Gastroesophageal sphincter (tissue), 4 donors: ENCODE results near the gene TIGAR. TPM values are rescaled to one million over a fixed set of nuclear protein-coding genes. Genes with fewer than 3 reads are reported as not detected.

Experiments
- ATAC-seq: fragments of 150-250 bp; one replicate; pipeline ENCODE4 v1.9.1; 2016; ENCODE audit warnings: mild to moderate bottlenecking, moderate library complexity
- H3K27ac ChIP-seq, 4 donors: fragments of 200-600 bp; sonication (generic) in 3 of 4; 1 replicate in 3 of 4; 2 replicates in 1 of 4; pipeline ENCODE4 v1.5.1; 2016 to 2019
- H3K27me3 ChIP-seq: fragments of 200-600 bp; sonication (generic); one replicate; pipeline ENCODE4 v1.5.1; 2019
- H3K36me3 ChIP-seq, 2 donors: fragments of 200-600 bp; sonication (generic); one replicate each; pipeline ENCODE4 v1.5.1; 2019; ENCODE audit warnings: control low read depth in 1 of 2
- H3K4me1 ChIP-seq, 3 donors: fragments of 200-600 bp; sonication (generic); 1 replicate in 2 of 3; 2 replicates in 1 of 3; pipeline ENCODE4 v1.5.1; 2016 to 2019; ENCODE audit warnings: control low read depth in 2 of 3
- H3K4me3 ChIP-seq, 2 donors: fragments of 200-600 bp; sonication (generic); one replicate each; pipeline ENCODE4 v1.5.1; 2019; ENCODE audit warnings: mild to moderate bottlenecking in 1 of 2, moderate library complexity in 1 of 2
- H3K9me3 ChIP-seq, 3 donors: fragments of 200-600 bp; sonication (generic); one replicate each; pipeline ENCODE4 v1.5.1; 2017 to 2019; ENCODE audit warnings: control low read depth in 2 of 3
- EP300 ChIP-seq: sonication (generic); formaldehyde crosslinking; IDR thresholded peaks from one replicate; pipeline ENCODE4 v1.6.1; 2017; ENCODE audit warnings: antibody characterized with exemption, mild to moderate bottlenecking
- POLR2A ChIP-seq, 2 donors: fragments of 450-650 bp; IDR thresholded peaks; one replicate each; pipeline ENCODE4 v1.6.1; 2017; ENCODE audit warnings: antibody characterized with exemption in 2 of 2, mild to moderate bottlenecking in 2 of 2, moderate library complexity in 1 of 2
- POLR2AphosphoS5 ChIP-seq: sonication (generic); formaldehyde crosslinking; IDR thresholded peaks from one replicate; pipeline ENCODE4 v1.6.1; 2017; ENCODE audit warnings: antibody characterized with exemption
- WGBS, 2 donors: methylation state at CpG; one replicate each; pipeline ENCODE4 v1.1.5; 2018; ENCODE audit warnings: low coverage in 1 of 2; 5-methylcytosine and 5-hydroxymethylcytosine counted together
- total RNA-seq, 4 donors: library from RNA; depleted of rRNA; stranded (reverse); fragments of >200 nt; gene quantifications; one replicate each; pipeline ENCODE4 v1.1.0, GENCODE V29; 2016
- TF ChIP-seq, protein P1 (sequence below), 4 experiments: fragments of 200-600 bp in 2 of 4; fragments of 450-650 bp in 2 of 4; sonication (generic) in 1 of 4; IDR thresholded peaks; one replicate each; pipeline ENCODE4 v1.5.1; 2017 to 2019; ENCODE audit warnings: antibody characterized with exemption in 4 of 4, mild to moderate bottlenecking in 2 of 4, moderate library complexity in 2 of 4

TIGAR gene
- total RNA-seq, 4 donors from 2014 or later, result 4.6 to 10.5 (median 8.5) TPM

DNA sequence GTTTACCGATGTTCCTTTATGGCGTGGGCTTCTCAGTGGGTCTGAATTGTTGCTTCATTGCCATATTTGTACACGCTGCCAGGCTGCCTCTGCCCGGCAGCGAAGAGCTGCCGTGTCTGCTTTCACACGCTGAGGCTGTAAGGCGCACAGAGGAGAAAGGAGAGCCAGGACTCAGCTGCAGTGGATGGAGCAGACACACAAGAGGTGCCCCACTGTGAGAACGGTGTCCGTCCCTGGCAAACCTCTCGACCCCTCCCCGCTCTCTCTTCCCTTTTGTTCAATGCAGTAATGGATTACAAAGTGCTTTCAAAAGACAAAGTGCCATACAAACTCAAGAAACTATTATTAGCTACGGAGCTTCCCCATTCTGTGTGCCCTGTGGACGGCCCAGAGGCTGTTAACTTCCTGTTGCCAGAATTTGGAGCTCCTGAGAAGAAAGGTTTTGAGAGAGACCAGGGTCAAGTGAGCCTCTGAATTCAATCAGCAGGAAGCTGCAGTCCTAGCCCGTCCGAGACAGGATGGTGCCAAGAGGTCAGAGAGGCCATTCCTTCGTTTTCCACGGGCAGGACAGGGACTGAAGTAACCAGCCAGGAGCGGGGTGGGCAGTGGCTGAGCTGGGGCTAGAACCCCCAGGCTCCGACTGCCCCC, 31.7 kb upstream of the TIGAR start:
- peak; percentile 40 for ATAC-seq
- WGBS, 2 donors, result 36 to 46% methylated on average over 8 to 10 of the region's 20 CpGs
- Histone ChIP-seq H3K27ac (peak overlapping the region in 3 of 4 donors; percentile 65 to 76 (median 74)), H3K27me3 (no peaks in the 10 kb centered on the region), H3K9me3 (no peaks in the 10 kb centered on the region), H3K4me1 (peaks cover 0 to 98% (median 39%) of the 10 kb centered on the region in 3 donors), H3K4me3 (no peak overlapping the region), H3K36me3 (peaks cover 0 to 53% of the 10 kb centered on the region in 2 donors)
- TF ChIP-seq POLR2AphosphoS5 (peak; percentile 25), POLR2A (IDR thresholded peaks at IDR 0.05) (no peak)
- TF ChIP-seq, protein P1, sequence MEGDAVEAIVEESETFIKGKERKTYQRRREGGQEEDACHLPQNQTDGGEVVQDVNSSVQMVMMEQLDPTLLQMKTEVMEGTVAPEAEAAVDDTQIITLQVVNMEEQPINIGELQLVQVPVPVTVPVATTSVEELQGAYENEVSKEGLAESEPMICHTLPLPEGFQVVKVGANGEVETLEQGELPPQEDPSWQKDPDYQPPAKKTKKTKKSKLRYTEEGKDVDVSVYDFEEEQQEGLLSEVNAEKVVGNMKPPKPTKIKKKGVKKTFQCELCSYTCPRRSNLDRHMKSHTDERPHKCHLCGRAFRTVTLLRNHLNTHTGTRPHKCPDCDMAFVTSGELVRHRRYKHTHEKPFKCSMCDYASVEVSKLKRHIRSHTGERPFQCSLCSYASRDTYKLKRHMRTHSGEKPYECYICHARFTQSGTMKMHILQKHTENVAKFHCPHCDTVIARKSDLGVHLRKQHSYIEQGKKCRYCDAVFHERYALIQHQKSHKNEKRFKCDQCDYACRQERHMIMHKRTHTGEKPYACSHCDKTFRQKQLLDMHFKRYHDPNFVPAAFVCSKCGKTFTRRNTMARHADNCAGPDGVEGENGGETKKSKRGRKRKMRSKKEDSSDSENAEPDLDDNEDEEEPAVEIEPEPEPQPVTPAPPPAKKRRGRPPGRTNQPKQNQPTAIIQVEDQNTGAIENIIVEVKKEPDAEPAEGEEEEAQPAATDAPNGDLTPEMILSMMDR (IDR thresholded peaks at IDR 0.05), result no peak

DNA sequence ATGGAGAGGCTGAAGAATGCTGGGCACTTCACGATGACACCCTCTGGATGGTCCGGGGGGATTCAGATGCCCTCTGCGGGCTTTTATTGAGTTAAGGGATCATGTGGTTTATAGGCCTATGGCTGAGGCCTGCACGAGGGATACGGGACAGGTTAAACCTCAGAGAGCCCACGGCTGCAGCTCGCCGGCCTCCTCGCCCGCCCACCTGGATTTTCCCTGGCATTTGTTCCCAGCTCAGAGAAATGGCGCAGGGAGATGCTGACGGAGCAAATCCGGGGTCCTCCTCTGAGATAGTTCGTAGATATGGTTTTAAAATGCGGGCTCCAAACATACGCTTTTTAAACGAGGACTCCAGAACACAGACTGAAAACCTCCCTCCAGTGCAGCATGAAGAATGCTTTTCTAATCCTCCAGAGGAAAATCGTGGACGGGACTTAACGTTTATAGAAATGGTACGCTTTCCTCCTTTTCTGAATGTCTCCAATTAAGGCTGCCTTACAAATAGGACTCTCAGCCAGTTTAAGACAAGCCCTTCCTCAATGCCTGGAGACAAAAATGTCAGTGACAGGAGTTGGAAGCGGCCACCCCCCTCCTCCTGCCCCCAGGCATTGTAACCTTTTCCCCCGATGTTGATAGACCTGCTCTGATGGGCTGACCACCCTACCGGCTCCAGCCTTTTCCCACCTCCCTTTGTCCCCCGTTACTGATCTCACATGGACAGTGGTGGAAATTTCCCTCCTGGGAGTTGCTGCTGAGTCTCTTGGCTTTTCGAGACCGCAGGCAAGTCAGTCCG, 30.8 kb upstream of the TIGAR start:
- 77 to 79% methylated on average over 14 to 24 of the region's 28 CpGs for WGBS, 2 donors
- Histone ChIP-seq H3K27me3 (no peaks in the 10 kb centered on the region), H3K36me3 (peaks cover 0 to 53% of the 10 kb centered on the region in 2 donors), H3K4me1 (peaks cover 0 to 98% (median 39%) of the 10 kb centered on the region in 3 donors), H3K27ac (peak overlapping the region in 3 of 4 donors; percentile 65 to 76 (median 74)), H3K4me3 (no peak overlapping the region), H3K9me3 (no peaks in the 10 kb centered on the region)
- TF ChIP-seq POLR2A (IDR thresholded peaks at IDR 0.05), result no peak
- no peak for ATAC-seq

DNA sequence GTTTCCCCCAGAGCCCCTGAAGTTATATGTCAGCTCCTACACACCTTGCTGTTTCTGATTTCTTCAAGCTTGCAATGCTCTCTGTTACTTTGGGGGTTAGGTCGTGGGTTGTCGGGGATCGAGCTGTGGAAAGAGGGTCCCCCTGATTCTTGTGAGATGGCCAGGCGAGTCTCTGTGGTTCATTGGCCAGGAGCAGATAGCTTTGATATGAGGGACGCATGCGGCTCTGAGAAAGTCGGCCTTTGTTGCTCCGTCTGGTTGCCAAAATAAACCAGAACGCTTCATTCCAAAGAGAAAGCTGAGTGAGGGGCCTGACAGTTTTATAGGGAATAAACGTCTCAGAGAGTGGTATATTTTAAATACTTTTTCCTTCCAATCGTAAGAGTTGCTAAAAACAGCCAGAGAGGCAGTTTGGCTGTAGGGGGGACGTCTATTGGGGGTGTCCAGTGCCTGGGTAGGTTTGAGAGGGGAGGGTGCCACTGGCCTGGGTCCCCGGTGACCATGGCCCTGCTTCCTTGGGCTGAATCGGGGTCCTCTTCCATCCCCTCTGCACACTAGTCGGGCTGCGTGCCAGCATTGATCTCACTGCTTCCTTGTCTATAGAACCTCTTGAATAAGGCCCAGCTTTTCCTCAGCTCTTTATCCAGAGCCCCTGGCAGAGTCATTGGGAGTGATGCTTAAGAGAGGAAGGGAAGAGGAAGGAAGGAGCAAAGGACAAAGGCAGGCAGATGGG, 28.5 kb upstream of the TIGAR start:
- Histone ChIP-seq H3K4me1 (peaks cover 0 to 91% (median 30%) of the 10 kb centered on the region in 3 donors), H3K27ac (peak overlapping the region in 3 of 4 donors; percentile 37 to 62 (median 61)), H3K9me3 (no peaks in the 10 kb centered on the region), H3K4me3 (no peak overlapping the region), H3K36me3 (peaks cover 0 to 51% of the 10 kb centered on the region in 2 donors), H3K27me3 (no peaks in the 10 kb centered on the region)
- 30 to 55% methylated on average over 10 to 11 of the region's 16 CpGs for WGBS, 2 donors
- no peak for ATAC-seq
- TF ChIP-seq, protein P1 (IDR thresholded peaks at IDR 0.05), result no peak
- no peak for TF ChIP-seq POLR2AphosphoS5
- no peak for TF ChIP-seq EP300
- TF ChIP-seq POLR2A (IDR thresholded peaks at IDR 0.05), result no peak

DNA sequence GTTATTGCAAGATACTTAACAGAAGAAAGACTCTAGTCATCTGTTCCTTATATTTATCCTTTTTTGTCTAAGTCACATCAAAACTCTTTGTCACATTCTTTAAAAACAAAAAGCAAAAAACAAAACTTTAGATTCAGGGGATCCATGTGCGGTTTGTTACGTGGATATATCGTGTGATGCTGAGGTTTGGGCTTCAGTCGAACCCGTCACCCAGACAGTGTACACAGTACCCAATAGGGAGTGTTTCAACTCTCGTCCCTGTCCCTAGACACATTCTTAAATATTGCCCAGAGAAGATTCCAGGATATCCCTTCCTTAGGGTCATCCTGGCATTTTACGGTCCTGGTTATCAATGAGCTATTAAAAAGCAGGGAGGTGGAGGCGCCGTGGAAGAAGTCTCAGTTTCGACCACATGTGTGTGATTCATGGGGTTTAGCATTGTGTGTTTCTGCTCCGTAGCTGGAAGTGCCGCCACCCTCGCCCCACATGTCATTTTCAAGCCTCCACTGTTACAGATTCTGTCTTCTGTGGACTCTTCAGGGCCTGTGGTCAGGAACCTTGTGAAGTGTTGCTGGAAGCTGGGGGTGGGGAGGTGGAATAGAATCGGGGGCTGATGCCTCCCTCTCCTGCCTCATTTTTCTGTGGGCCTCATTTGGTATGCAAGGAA, 27.6 kb upstream of the TIGAR start:
- no peak overlapping the region for H3K4me3 ChIP-seq
- WGBS, 2 donors, result 81 to 84% methylated on average over 10 to 13 of the region's 14 CpGs
- H3K36me3 ChIP-seq, result peaks cover 0 to 60% of the 10 kb centered on the region in 2 donors
- TF ChIP-seq, protein P1 (IDR thresholded peaks at IDR 0.05), result no peak
- TF ChIP-seq POLR2AphosphoS5 (no peak), EP300 (no peak), POLR2A (IDR thresholded peaks at IDR 0.05) (no peak)
- no peaks in the 10 kb centered on the region for H3K27me3 ChIP-seq
- no peak for ATAC-seq
- peak overlapping the region in 3 of 4 donors; percentile 17 to 62 (median 61) for H3K27ac ChIP-seq
- H3K9me3 ChIP-seq, result no peaks in the 10 kb centered on the region
- peaks cover 0 to 82% (median 27%) of the 10 kb centered on the region in 3 donors for H3K4me1 ChIP-seq
